ENCODE results near the gene DLL1. TPM values are rescaled to one million over a fixed set of nuclear protein-coding genes. Genes with fewer than 3 reads are reported as not detected.

DLL1 gene
- total RNA-seq, 1 donor from 2014 or later, result 13.6 TPM

GRCh38 chr6:170283212-170284081, 7.4 kb downstream of the DLL1 start:
- Histone ChIP-seq H3K4me1 (ENCODE audit: control insufficient read depth in 3 of 3, insufficient read depth in 3 of 3, low read length in 3 of 3) (peaks cover 22 to 34% (median 22%) of the 10 kb centered on the region in 3 donors), H3K36me3 (ENCODE audit: control insufficient read depth in 3 of 3, insufficient read depth in 3 of 3, low read length in 3 of 3) (peaks cover 4 to 14% (median 13%) of the 10 kb centered on the region in 3 donors), H3K9ac (ENCODE audit: low read depth in 1 of 3, low read length in 3 of 3) (no peak overlapping the region), H3K9me3 (ENCODE audit: control insufficient read depth in 3 of 3, low read length in 3 of 3) (no peaks in the 10 kb centered on the region), H3K27me3 (ENCODE audit: control insufficient read depth in 3 of 3, insufficient read depth in 3 of 3, low read length in 3 of 3) (peaks cover 6 to 20% (median 13%) of the 10 kb centered on the region in 3 donors), H3K4me3 (ENCODE audit: low read length in 3 of 3) (no peak overlapping the region), H3K27ac (ENCODE audit: low read depth, low read length) (no peak overlapping the region)

- Histone ChIP-seq H3K4me3 (ENCODE audit: low read length in 3 of 3) (no peak overlapping the region), H3K36me3 (ENCODE audit: control insufficient read depth in 3 of 3, insufficient read depth in 3 of 3, low read length in 3 of 3) (peaks cover 3 to 14% (median 13%) of the 10 kb centered on the region in 3 donors), H3K9me3 (ENCODE audit: control insufficient read depth in 3 of 3, low read length in 3 of 3) (no peaks in the 10 kb centered on the region), H3K9ac (ENCODE audit: low read depth in 1 of 3, low read length in 3 of 3) (no peak overlapping the region), H3K27me3 (ENCODE audit: control insufficient read depth in 3 of 3, insufficient read depth in 3 of 3, low read length in 3 of 3) (peaks cover 0 to 12% (median 8%) of the 10 kb centered on the region in 3 donors), H3K4me1 (ENCODE audit: control insufficient read depth in 3 of 3, insufficient read depth in 3 of 3, low read length in 3 of 3) (peaks cover 16 to 30% (median 17%) of the 10 kb centered on the region in 3 donors), H3K27ac (ENCODE audit: low read depth, low read length) (no peak overlapping the region)
These were observed 8.2 kb downstream of the DLL1 start for GRCh38 chr6:170282512-170283158.

DNA sequence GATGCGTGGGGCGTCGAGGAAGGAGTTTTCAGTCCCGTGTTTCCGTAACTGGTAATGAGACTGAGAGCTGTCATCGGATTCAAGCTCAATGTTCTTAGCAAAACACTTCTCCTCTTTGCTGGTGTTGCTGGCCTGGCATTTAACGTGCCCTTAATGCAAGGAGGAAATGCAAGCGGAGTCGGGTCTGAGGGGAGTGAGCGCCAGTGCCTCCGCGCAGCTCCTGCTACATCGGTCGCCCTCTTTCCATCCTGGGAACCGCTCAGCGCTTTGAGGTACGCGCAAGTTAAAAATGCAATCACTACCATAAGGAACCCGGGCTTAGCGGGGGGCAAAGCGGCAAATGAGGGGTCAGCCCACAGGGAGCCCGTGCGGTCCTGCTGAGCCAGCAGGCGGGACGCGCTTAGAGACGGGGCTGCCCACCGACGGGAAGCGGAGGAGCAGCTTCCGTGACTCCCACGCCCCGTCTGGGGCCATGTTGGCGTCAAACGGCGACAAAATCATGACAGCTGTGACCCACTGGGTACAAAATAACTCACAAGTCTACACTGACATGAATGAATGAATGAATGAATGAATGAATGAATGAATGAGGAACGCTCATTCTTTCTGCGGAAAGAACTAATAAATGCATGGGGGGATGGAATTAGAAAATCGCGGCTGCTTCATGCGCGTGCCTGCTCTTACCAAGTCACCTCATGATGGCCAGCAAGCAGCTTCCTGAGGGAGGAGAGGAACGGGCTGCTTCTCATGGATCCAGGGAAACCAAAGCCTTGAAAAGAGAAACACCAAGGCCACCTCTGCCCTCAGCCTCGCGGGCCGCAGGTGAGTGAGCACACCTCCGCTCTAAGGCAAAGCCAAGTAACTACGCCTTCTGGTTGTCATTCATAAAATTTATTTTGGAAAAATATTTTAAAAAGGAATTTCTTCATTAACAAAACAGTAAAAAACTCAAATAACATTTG, 9.3 kb downstream of the DLL1 start:
- Histone ChIP-seq H3K9ac (ENCODE audit: low read depth in 1 of 3, low read length in 3 of 3) (no peak overlapping the region), H3K4me3 (ENCODE audit: low read length in 3 of 3) (no peak overlapping the region), H3K4me1 (ENCODE audit: control insufficient read depth in 3 of 3, insufficient read depth in 3 of 3, low read length in 3 of 3) (peaks cover 13 to 24% (median 15%) of the 10 kb centered on the region in 3 donors), H3K9me3 (ENCODE audit: control insufficient read depth in 3 of 3, low read length in 3 of 3) (no peaks in the 10 kb centered on the region), H3K36me3 (ENCODE audit: control insufficient read depth in 3 of 3, insufficient read depth in 3 of 3, low read length in 3 of 3) (peaks cover 3 to 14% (median 13%) of the 10 kb centered on the region in 3 donors), H3K27me3 (ENCODE audit: control insufficient read depth in 3 of 3, insufficient read depth in 3 of 3, low read length in 3 of 3) (peaks cover 0 to 9% (median 0%) of the 10 kb centered on the region in 3 donors), H3K27ac (ENCODE audit: low read depth, low read length) (no peak overlapping the region)

DNA sequence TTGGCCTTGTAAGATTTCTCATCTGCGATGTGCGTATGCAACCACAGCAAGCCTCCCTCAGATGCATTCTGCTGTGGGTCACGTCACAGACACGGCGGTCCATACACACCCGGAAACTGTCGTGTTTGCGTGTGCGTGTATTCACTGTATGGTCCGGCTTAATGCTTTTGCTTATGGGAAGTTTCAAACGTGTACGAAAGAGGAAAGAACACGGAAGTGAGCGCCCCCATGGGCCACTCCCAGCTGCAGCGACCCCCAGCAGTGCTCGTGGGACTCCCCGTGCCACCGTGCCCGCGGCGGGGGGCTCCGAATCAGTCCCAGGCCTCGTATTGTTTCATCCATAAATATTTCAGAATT, 10.2 kb downstream of the DLL1 start:
- Histone ChIP-seq H3K9ac (ENCODE audit: low read depth in 1 of 3, low read length in 3 of 3) (peak overlapping the region; percentile 65 to 90 (median 77)), H3K4me1 (ENCODE audit: control insufficient read depth in 3 of 3, insufficient read depth in 3 of 3, low read length in 3 of 3) (peaks cover 20 to 30% (median 24%) of the 10 kb centered on the region in 3 donors), H3K9me3 (ENCODE audit: control insufficient read depth in 3 of 3, low read length in 3 of 3) (no peaks in the 10 kb centered on the region), H3K36me3 (ENCODE audit: control insufficient read depth in 3 of 3, insufficient read depth in 3 of 3, low read length in 3 of 3) (peaks cover 3 to 14% (median 13%) of the 10 kb centered on the region in 3 donors), H3K27me3 (ENCODE audit: control insufficient read depth in 3 of 3, insufficient read depth in 3 of 3, low read length in 3 of 3) (peaks cover 0 to 6% (median 0%) of the 10 kb centered on the region in 3 donors), H3K4me3 (ENCODE audit: low read length in 3 of 3) (peak overlapping the region; percentile 72 to 79 (median 75)), H3K27ac (ENCODE audit: low read depth, low read length) (peak overlapping the region; percentile 75)

GRCh38 chr6:170279977-170280688, 10.7 kb downstream of the DLL1 start:
- peak overlapping the region; percentile 65 to 90 (median 77) for H3K9ac ChIP-seq (ENCODE audit: low read depth in 1 of 3, low read length in 3 of 3)
- H3K27ac ChIP-seq (ENCODE audit: low read depth, low read length), result peak overlapping the region; percentile 75
- H3K4me3 ChIP-seq (ENCODE audit: low read length in 3 of 3), result peak overlapping the region; percentile 72 to 79 (median 75)
- peaks cover 23 to 32% (median 29%) of the 10 kb centered on the region in 3 donors for H3K4me1 ChIP-seq (ENCODE audit: control insufficient read depth in 3 of 3, insufficient read depth in 3 of 3, low read length in 3 of 3)
- peaks cover 3 to 13% (median 11%) of the 10 kb centered on the region in 3 donors for H3K36me3 ChIP-seq (ENCODE audit: control insufficient read depth in 3 of 3, insufficient read depth in 3 of 3, low read length in 3 of 3)
- no peaks in the 10 kb centered on the region for H3K9me3 ChIP-seq (ENCODE audit: control insufficient read depth in 3 of 3, low read length in 3 of 3)
- H3K27me3 ChIP-seq (ENCODE audit: control insufficient read depth in 3 of 3, insufficient read depth in 3 of 3, low read length in 3 of 3), result peaks cover 0 to under 1% (median 0%) of the 10 kb centered on the region in 3 donors

DNA sequence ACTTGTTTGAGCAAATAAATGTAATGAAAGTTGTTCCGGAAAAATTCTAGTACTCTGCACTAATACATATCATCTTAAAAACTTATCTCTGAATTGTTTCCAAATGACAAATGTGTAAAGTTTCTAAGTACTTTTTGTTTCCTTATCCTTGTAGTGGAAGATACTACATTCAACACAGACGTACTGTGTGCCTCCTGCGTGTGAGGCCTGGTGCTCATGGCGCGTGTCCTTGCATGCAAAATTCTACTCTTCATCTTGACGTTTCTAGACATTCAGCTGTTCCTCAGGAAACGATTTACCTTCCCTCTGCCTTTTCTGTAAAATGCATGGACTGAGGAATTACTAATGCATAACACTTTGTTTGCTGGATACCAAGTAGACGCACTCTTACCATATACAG, 11.5 kb downstream of the DLL1 start:
- Histone ChIP-seq H3K27ac (ENCODE audit: low read depth, low read length) (peak overlapping the region; percentile 75), H3K36me3 (ENCODE audit: control insufficient read depth in 3 of 3, insufficient read depth in 3 of 3, low read length in 3 of 3) (peaks cover 3 to 13% (median 7%) of the 10 kb centered on the region in 3 donors), H3K4me1 (ENCODE audit: control insufficient read depth in 3 of 3, insufficient read depth in 3 of 3, low read length in 3 of 3) (peaks cover 23 to 39% (median 32%) of the 10 kb centered on the region in 3 donors), H3K9me3 (ENCODE audit: control insufficient read depth in 3 of 3, low read length in 3 of 3) (no peaks in the 10 kb centered on the region), H3K27me3 (ENCODE audit: control insufficient read depth in 3 of 3, insufficient read depth in 3 of 3, low read length in 3 of 3) (no peaks in the 10 kb centered on the region), H3K4me3 (ENCODE audit: low read length in 3 of 3) (peak overlapping the region in 1 of 3 donors; percentile 72), H3K9ac (ENCODE audit: low read depth in 1 of 3, low read length in 3 of 3) (peak overlapping the region in 2 of 3 donors; percentile 48 to 90)

DNA sequence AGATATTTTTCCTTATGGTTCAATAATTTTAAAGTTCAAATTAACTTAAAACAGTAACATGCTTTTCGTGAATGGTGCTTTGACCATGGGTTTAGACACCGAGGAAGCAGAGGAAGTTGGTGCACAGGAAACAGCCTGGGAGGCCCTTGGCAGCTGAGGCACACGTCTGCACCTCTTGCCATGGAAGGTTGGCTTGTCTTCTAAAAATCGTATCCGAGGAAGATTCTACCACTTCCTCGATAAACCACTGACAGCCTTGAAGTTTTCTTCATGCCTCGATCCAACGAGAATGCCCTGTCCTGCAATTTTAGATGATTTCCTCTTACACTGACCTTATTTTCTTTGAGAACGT, 12.2 kb downstream of the DLL1 start:
- no peaks in the 10 kb centered on the region for H3K9me3 ChIP-seq (ENCODE audit: control insufficient read depth in 3 of 3, low read length in 3 of 3)
- H3K27ac ChIP-seq (ENCODE audit: low read depth, low read length), result no peak overlapping the region
- H3K4me1 ChIP-seq (ENCODE audit: control insufficient read depth in 3 of 3, insufficient read depth in 3 of 3, low read length in 3 of 3), result peaks cover 23 to 39% (median 32%) of the 10 kb centered on the region in 3 donors
- H3K9ac ChIP-seq (ENCODE audit: low read depth in 1 of 3, low read length in 3 of 3), result no peak overlapping the region
- H3K4me3 ChIP-seq (ENCODE audit: low read length in 3 of 3), result no peak overlapping the region
- H3K36me3 ChIP-seq (ENCODE audit: control insufficient read depth in 3 of 3, insufficient read depth in 3 of 3, low read length in 3 of 3), result peaks cover 3 to 7% (median 5%) of the 10 kb centered on the region in 3 donors
- no peaks in the 10 kb centered on the region for H3K27me3 ChIP-seq (ENCODE audit: control insufficient read depth in 3 of 3, insufficient read depth in 3 of 3, low read length in 3 of 3)

DNA sequence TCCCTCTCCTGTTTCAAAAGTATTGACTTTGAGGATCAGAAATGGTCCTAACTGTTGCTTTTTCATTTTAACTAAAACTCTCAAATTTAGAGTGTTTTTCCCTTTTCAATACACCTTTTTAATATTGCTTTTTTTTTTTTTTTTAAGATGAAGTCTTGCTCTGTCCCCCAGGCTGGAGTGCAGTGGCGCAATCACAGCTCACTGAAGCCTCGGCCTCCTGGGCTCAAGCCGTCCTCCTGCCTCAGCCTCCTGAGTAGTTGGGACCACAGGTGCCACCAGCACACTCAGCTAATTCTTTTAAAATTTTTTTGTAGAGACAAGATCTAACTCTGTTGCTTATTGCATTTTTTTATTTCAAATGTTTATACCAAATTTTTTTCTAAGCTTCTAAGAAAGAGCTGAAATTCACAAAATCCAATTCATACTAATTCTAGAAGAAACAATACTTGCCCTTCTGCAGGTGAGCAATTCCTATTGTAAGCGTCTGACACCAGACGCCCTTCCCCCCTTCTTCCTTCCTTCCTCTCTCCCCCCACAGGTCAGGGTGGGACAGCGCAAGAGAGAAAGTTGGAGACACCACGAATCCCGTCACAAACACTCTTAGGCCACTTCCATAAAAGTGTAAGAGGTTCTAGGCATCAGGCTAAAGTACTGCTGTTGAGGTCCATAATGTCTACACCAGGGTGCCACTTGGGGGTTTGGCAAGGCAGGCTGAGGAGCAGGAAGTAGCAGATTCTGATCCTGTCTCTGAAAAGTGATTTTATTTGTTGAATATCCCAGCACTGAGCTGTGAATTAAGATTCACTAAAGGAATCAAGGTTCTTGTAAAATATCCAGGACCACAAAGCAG, 12.8 kb downstream of the DLL1 start:
- Histone ChIP-seq H3K9me3 (ENCODE audit: control insufficient read depth in 3 of 3, low read length in 3 of 3) (no peaks in the 10 kb centered on the region), H3K4me1 (ENCODE audit: control insufficient read depth in 3 of 3, insufficient read depth in 3 of 3, low read length in 3 of 3) (peaks cover 23 to 39% (median 32%) of the 10 kb centered on the region in 3 donors), H3K4me3 (ENCODE audit: low read length in 3 of 3) (no peak overlapping the region), H3K27me3 (ENCODE audit: control insufficient read depth in 3 of 3, insufficient read depth in 3 of 3, low read length in 3 of 3) (no peaks in the 10 kb centered on the region), H3K9ac (ENCODE audit: low read depth in 1 of 3, low read length in 3 of 3) (peak overlapping the region in 1 of 3 donors; percentile 28), H3K27ac (ENCODE audit: low read depth, low read length) (no peak overlapping the region), H3K36me3 (ENCODE audit: control insufficient read depth in 3 of 3, insufficient read depth in 3 of 3, low read length in 3 of 3) (peaks cover 2 to 6% (median 3%) of the 10 kb centered on the region in 3 donors)

Measured in skeletal muscle tissue (tissue), 4 donors.